Esophagus mucosa (tissue), 1 donor: ENCODE measurements around the gene P4HA1. TPM values are rescaled to one million over a fixed set of nuclear protein-coding genes. Genes with fewer than 3 reads are reported as not detected.
"Not testable (repeated sequence)": the region's sequence is repeated elsewhere in the genome, so short reads cannot be mapped to it uniquely, and the experiment has no call there.

ENCODE experiments used
- ATAC-seq: fragments of 200-7000 bp; cut with Tn5 transposase; one replicate; pipeline ENCODE4 v1.9.1; 2020
- total RNA-seq: library from RNA; stranded (reverse); gene quantifications from one replicate; pipeline ENCODE4 v1.2.4, GENCODE V29; 2023
- donor health status: DM: yes; HTN: yes; CAD: no.

Gene P4HA1
- total RNA-seq: 7.8 TPM

- ATAC-seq: peak; percentile 99
Observed at GRCh38 chr10:73096449-73097304, at the start of gene P4HA1. Gene P4HA1, minus strand, starts transcription at chr10:73096866. Its CDS starts 21,983 bp downstream, at chr10:73074883.

- ATAC-seq: no peak
Observed at GRCh38 chr10:73141603-73142002, 44.9 kb upstream of the P4HA1 start.

GRCh38 chr10:73139251-73139650 is 42.6 kb upstream of the P4HA1 start:
- ATAC-seq: no peak

- ATAC-seq: peak; percentile 8
Observed at GRCh38 chr10:73136627-73137026, 40.0 kb upstream of the P4HA1 start.

GRCh38 chr10:73134727-73135126 is 38.1 kb upstream of the P4HA1 start:
- no peak for ATAC-seq

GRCh38 chr10:73131913-73132686 is 35.4 kb upstream of the P4HA1 start:
- ATAC-seq: no peak

GRCh38 chr10:73131301-73131700 is 34.6 kb upstream of the P4HA1 start:
- ATAC-seq: peak; percentile 73

GRCh38 chr10:73126343-73126742 is 29.7 kb upstream of the P4HA1 start:
- peak; percentile 67 for ATAC-seq

GRCh38 chr10:73119952-73120351 is 23.3 kb upstream of the P4HA1 start:
- ATAC-seq: no peak

- ATAC-seq: no peak
Observed at GRCh38 chr10:73119457-73119856, 22.8 kb upstream of the P4HA1 start.

GRCh38 chr10:73117976-73118743 is 21.5 kb upstream of the P4HA1 start:
- peak; percentile 81 for ATAC-seq

GRCh38 chr10:73116017-73116416 is 19.4 kb upstream of the P4HA1 start:
- no peak for ATAC-seq

GRCh38 chr10:73113551-73113950 is 16.9 kb upstream of the P4HA1 start:
- no peak for ATAC-seq

- not testable (repeated sequence) for ATAC-seq
Observed at GRCh38 chr10:73112032-73112431, 15.4 kb upstream of the P4HA1 start.

GRCh38 chr10:73110345-73110849 is 13.7 kb upstream of the P4HA1 start, which contains the start of gene NUDT13:
Gene NUDT13, plus strand, starts transcription at chr10:73110455. Its CDS starts 3,911 bp downstream, at chr10:73114366.
- peak; percentile 91 for ATAC-seq

- ATAC-seq: not testable (repeated sequence)
Observed at GRCh38 chr10:73109248-73109652, 12.6 kb upstream of the P4HA1 start.

GRCh38 chr10:73106301-73106700 is 9.6 kb upstream of the P4HA1 start:
- no peak for ATAC-seq

- ATAC-seq: no peak
Observed at GRCh38 chr10:73099141-73099540, 2.5 kb upstream of the P4HA1 start.

GRCh38 chr10:73097305-73097670 is 622 bp upstream of the P4HA1 start:
- no peak for ATAC-seq

GRCh38 chr10:73096041-73096448 is 621 bp downstream of the P4HA1 start:
- peak; percentile 59 for ATAC-seq

- no peak for ATAC-seq
Observed at GRCh38 chr10:73095481-73096021, 1.1 kb downstream of the P4HA1 start.

GRCh38 chr10:73094986-73095480 is 1.6 kb downstream of the P4HA1 start:
- no peak for ATAC-seq
